HEK293 (cell line): ENCODE measurements around the gene SAP30L.

ENCODE experiments used
- GLI4 ChIP-seq: fragments of 450-650 bp; formaldehyde crosslinking; IDR thresholded peaks from 2 replicates; pipeline ENCODE4 v1.5.1; 2016; ENCODE audit warnings: missing biosample characterization, missing genetic modification characterization
- KLF1 ChIP-seq: fragments of 450-650 bp; formaldehyde crosslinking; IDR thresholded peaks from 2 replicates; pipeline ENCODE4 v1.5.1; 2016; ENCODE audit warnings: missing biosample characterization, missing genetic modification characterization
- PRDM6 ChIP-seq: fragments of 450-650 bp; formaldehyde crosslinking; IDR thresholded peaks from 2 replicates; pipeline ENCODE4 v1.5.1; 2017; ENCODE audit warnings: missing biosample characterization, missing genetic modification characterization
- SETDB1 ChIP-seq: IDR thresholded peaks from one replicate; pipeline ENCODE4 v1.6.1; 2017; ENCODE audit warnings: mild to moderate bottlenecking, low read length, moderate library complexity, mixed read lengths; ENCODE audit not compliant: insufficient read length
- SP2 ChIP-seq: fragments of 450-650 bp; formaldehyde crosslinking; IDR thresholded peaks from 2 replicates; pipeline ENCODE4 v1.5.1; 2016; ENCODE audit warnings: missing biosample characterization, missing genetic modification characterization
- TRIM28 ChIP-seq: IDR thresholded peaks from 2 replicates; pipeline ENCODE4 v1.6.1; 2011; ENCODE audit warnings: low read length, control low read depth, borderline replicate concordance
- ZBTB10 ChIP-seq: fragments of 450-650 bp; formaldehyde crosslinking; IDR thresholded peaks from 2 replicates; pipeline ENCODE4 v1.5.1; 2016; ENCODE audit warnings: missing biosample characterization, missing genetic modification characterization
- ZBTB17 ChIP-seq: fragments of 450-650 bp; formaldehyde crosslinking; IDR thresholded peaks from 2 replicates; pipeline ENCODE4 v1.5.1; 2016; ENCODE audit warnings: missing biosample characterization, missing genetic modification characterization
- ZBTB20 ChIP-seq: fragments of 450-650 bp; formaldehyde crosslinking; IDR thresholded peaks from 2 replicates; pipeline ENCODE4 v1.5.1; 2016; ENCODE audit warnings: missing biosample characterization, missing genetic modification characterization
- ZBTB48 ChIP-seq: fragments of 450-650 bp; formaldehyde crosslinking; IDR thresholded peaks from 2 replicates; pipeline ENCODE4 v1.5.1; 2016; ENCODE audit warnings: missing biosample characterization, missing genetic modification characterization
- ZBTB49 ChIP-seq: fragments of 450-650 bp; formaldehyde crosslinking; IDR thresholded peaks from 2 replicates; pipeline ENCODE4 v1.5.1; 2016; ENCODE audit warnings: missing biosample characterization, missing genetic modification characterization, low read depth
- ZFHX2 ChIP-seq: fragments of 450-650 bp; formaldehyde crosslinking; conservative IDR thresholded peaks from 2 replicates; pipeline ENCODE4 v1.5.1; 2016; ENCODE audit warnings: missing biosample characterization, missing genetic modification characterization
- ZFP41 ChIP-seq: fragments of 450-650 bp; formaldehyde crosslinking; IDR thresholded peaks from 2 replicates; pipeline ENCODE4 v1.5.1; 2016; ENCODE audit warnings: missing biosample characterization, missing genetic modification characterization, borderline replicate concordance
- ZFP69B ChIP-seq: fragments of 450-650 bp; formaldehyde crosslinking; IDR thresholded peaks from 2 replicates; pipeline ENCODE4 v1.5.1; 2016; ENCODE audit warnings: missing biosample characterization, missing genetic modification characterization
- ZNF114 ChIP-seq: fragments of 450-650 bp; formaldehyde crosslinking; IDR thresholded peaks from 2 replicates; pipeline ENCODE4 v1.5.0; 2017; ENCODE audit warnings: missing biosample characterization, missing genetic modification characterization
- ZNF155 ChIP-seq: fragments of 450-650 bp; formaldehyde crosslinking; IDR thresholded peaks from 2 replicates; pipeline ENCODE4 v1.5.1; 2016; ENCODE audit warnings: missing biosample characterization, missing genetic modification characterization
- ZNF16 ChIP-seq: fragments of 450-650 bp; formaldehyde crosslinking; IDR thresholded peaks from 2 replicates; pipeline ENCODE4 v1.5.1; 2016; ENCODE audit warnings: low read depth, missing biosample characterization, missing genetic modification characterization
- ZNF169 ChIP-seq: fragments of 450-650 bp; formaldehyde crosslinking; IDR thresholded peaks from 2 replicates; pipeline ENCODE4 v1.5.1; 2016; ENCODE audit warnings: missing biosample characterization, missing genetic modification characterization
- ZNF2 ChIP-seq: fragments of 450-650 bp; formaldehyde crosslinking; IDR thresholded peaks from 2 replicates; pipeline ENCODE4 v1.5.1; 2016; ENCODE audit warnings: missing biosample characterization, missing genetic modification characterization
- ZNF202 ChIP-seq: fragments of 450-650 bp; formaldehyde crosslinking; IDR thresholded peaks from 2 replicates; pipeline ENCODE4 v1.5.1; 2016; ENCODE audit warnings: missing biosample characterization, missing genetic modification characterization, borderline replicate concordance
- ZNF223 ChIP-seq: fragments of 450-650 bp; formaldehyde crosslinking; IDR thresholded peaks from 2 replicates; pipeline ENCODE4 v1.5.1; 2016; ENCODE audit warnings: missing biosample characterization, missing genetic modification characterization
- ZNF24 ChIP-seq: fragments of 450-650 bp; formaldehyde crosslinking; IDR thresholded peaks from 2 replicates; pipeline ENCODE4 v1.5.1; 2016; ENCODE audit warnings: missing biosample characterization, missing genetic modification characterization
- ZNF248 ChIP-seq: fragments of 450-650 bp; formaldehyde crosslinking; IDR thresholded peaks from 2 replicates; pipeline ENCODE4 v1.5.1; 2017; ENCODE audit warnings: missing biosample characterization, missing genetic modification characterization
- ZNF335 ChIP-seq: fragments of 450-650 bp; formaldehyde crosslinking; conservative IDR thresholded peaks from 2 replicates; pipeline ENCODE4 v1.5.1; 2016; ENCODE audit warnings: missing biosample characterization, missing genetic modification characterization
- ZNF366 ChIP-seq: fragments of 450-650 bp; formaldehyde crosslinking; conservative IDR thresholded peaks from 2 replicates; pipeline ENCODE4 v1.5.1; 2016; ENCODE audit warnings: missing biosample characterization, missing genetic modification characterization
- ZNF404 ChIP-seq: fragments of 450-650 bp; formaldehyde crosslinking; IDR thresholded peaks from 2 replicates; pipeline ENCODE4 v1.5.1; 2017; ENCODE audit warnings: missing biosample characterization, missing genetic modification characterization
- ZNF48 ChIP-seq: fragments of 450-650 bp; formaldehyde crosslinking; IDR thresholded peaks from 2 replicates; pipeline ENCODE4 v1.5.1; 2016; ENCODE audit warnings: missing biosample characterization, missing genetic modification characterization
- ZNF488 ChIP-seq: fragments of 450-650 bp; formaldehyde crosslinking; IDR thresholded peaks from 2 replicates; pipeline ENCODE4 v1.5.1; 2016; ENCODE audit warnings: missing biosample characterization, missing genetic modification characterization
- ZNF529 ChIP-seq: fragments of 450-650 bp; formaldehyde crosslinking; IDR thresholded peaks from 2 replicates; pipeline ENCODE4 v1.5.1; 2017; ENCODE audit warnings: missing genetic modification characterization, missing biosample characterization; ENCODE audit not compliant: insufficient replicate concordance
- ZNF596 ChIP-seq: fragments of 450-650 bp; IDR thresholded peaks from 2 replicates; pipeline ENCODE4 v1.5.0; 2018; ENCODE audit warnings: missing biosample characterization, mild to moderate bottlenecking, missing genetic modification characterization, moderate library complexity
- ZNF600 ChIP-seq: fragments of 450-650 bp; formaldehyde crosslinking; IDR thresholded peaks from 2 replicates; pipeline ENCODE4 v1.5.1; 2016; ENCODE audit warnings: missing biosample characterization, missing genetic modification characterization
- ZNF624 ChIP-seq: fragments of 450-650 bp; formaldehyde crosslinking; IDR thresholded peaks from 2 replicates; pipeline ENCODE4 v1.5.1; 2017; ENCODE audit warnings: missing biosample characterization, missing genetic modification characterization
- ZNF629 ChIP-seq: fragments of 450-650 bp; formaldehyde crosslinking; IDR thresholded peaks from 2 replicates; pipeline ENCODE4 v1.5.1; 2017; ENCODE audit warnings: missing biosample characterization, missing genetic modification characterization
- ZNF785 ChIP-seq: fragments of 450-650 bp; formaldehyde crosslinking; IDR thresholded peaks from 2 replicates; pipeline ENCODE4 v1.5.1; 2016; ENCODE audit warnings: missing biosample characterization, missing genetic modification characterization

The SAP30L gene

GRCh38 chr5:154470137-154470536 lies 24.3 kb downstream of the SAP30L start (continued):
- TF ChIP-seq ZNF488 (no peak), KLF1 (tag by site-specific recombination) (no peak), ZNF2 (tag by site-specific recombination) (no peak), ZNF600 (tag by site-specific recombination) (peak; percentile 39; the same call in 1 of the 2 replicates), ZBTB17 (tag by site-specific recombination) (no peak), ZNF48 (tag by site-specific recombination) (no peak), ZNF24 (tag by site-specific recombination) (no peak), ZNF624 (tag by site-specific recombination) (no peak), ZNF248 (tag by site-specific recombination) (no peak), ZNF223 (tag by site-specific recombination) (no peak), PRDM6 (tag by site-specific recombination) (peak; percentile 59), ZNF202 (tag by site-specific recombination) (no peak), ZFP41 (tag by site-specific recombination) (no peak), ZFP69B (tag by site-specific recombination) (no peak), ZNF629 (tag by site-specific recombination) (no peak), ZNF16 (tag by site-specific recombination) (no peak), ZFHX2 (tag by site-specific recombination) (no peak), ZNF404 (tag by site-specific recombination) (no peak), ZNF785 (tag by site-specific recombination) (no peak), ZBTB48 (tag by site-specific recombination) (no peak), TRIM28 (peak; percentile 66; the same call in 1 of the 2 replicates), ZNF155 (tag by site-specific recombination) (no peak), ZNF335 (tag by site-specific recombination) (no peak), ZNF169 (no peak), ZBTB20 (no peak), ZNF596 (tag by site-specific recombination) (no peak), SETDB1 (no peak), ZNF114 (tag by site-specific recombination) (no peak), ZBTB49 (tag by site-specific recombination) (no peak), ZNF366 (peak; percentile 34; the same call in 1 of the 2 replicates), SP2 (tag by site-specific recombination) (no peak), ZNF529 (tag by site-specific recombination) (no peak), ZBTB10 (tag by site-specific recombination) (no peak), GLI4 (tag by site-specific recombination) (no peak)
